IMR-90 (cell line): ENCODE measurements around the gene PIP4K2B.

ENCODE experiments used
- BHLHE40 ChIP-seq: fragments of 150-350 bp; IDR thresholded peaks from 2 replicates; pipeline ENCODE4 v1.6.1; 2016; ENCODE audit warnings: mild to moderate bottlenecking, low read depth, low read length
- CEBPB ChIP-seq: IDR thresholded peaks from 2 replicates; pipeline ENCODE4 v1.6.1; 2012; ENCODE audit warnings: low read depth, low read length, improper control_type of control experiment
- MAFK ChIP-seq: IDR thresholded peaks from 2 replicates; pipeline ENCODE4 v1.6.1; 2012; ENCODE audit warnings: low read depth, low read length, improper control_type of control experiment
- MAZ ChIP-seq: IDR thresholded peaks from 2 replicates; pipeline ENCODE4 v1.6.1; 2012; ENCODE audit warnings: low read depth, mild to moderate bottlenecking, low read length, improper control_type of control experiment, moderate library complexity, borderline replicate concordance
- MXI1 ChIP-seq: IDR thresholded peaks from 2 replicates; pipeline ENCODE4 v1.6.1; 2012; ENCODE audit warnings: low read depth, mild to moderate bottlenecking, low read length, moderate library complexity, borderline replicate concordance
- POLR2A ChIP-seq: IDR thresholded peaks from 2 replicates; pipeline ENCODE4 v1.6.1; 2012; ENCODE audit warnings: mild to moderate bottlenecking, low read depth, low read length
- RAD21 ChIP-seq: IDR thresholded peaks from 2 replicates; pipeline ENCODE4 v1.6.1; 2012; ENCODE audit warnings: low read length, improper control_type of control experiment
- RCOR1 ChIP-seq: IDR thresholded peaks from 2 replicates; pipeline ENCODE4 v1.6.1; 2012; ENCODE audit warnings: mild to moderate bottlenecking, low read length, improper control_type of control experiment; ENCODE audit not compliant: insufficient replicate concordance
- TF ChIP-seq, protein P1 (sequence below): conservative IDR thresholded peaks from 2 replicates; pipeline ENCODE4 v1.5.1; 2012; ENCODE audit warnings: mild to moderate bottlenecking, low read depth, low read length, improper control_type of control experiment
- TF ChIP-seq, protein P2 (sequence below): fragments of 150-350 bp; IDR thresholded peaks from 2 replicates; pipeline ENCODE4 v1.6.1; 2017; ENCODE audit warnings: mild to moderate bottlenecking, antibody characterized with exemption, low read length, low read depth

DNA sequence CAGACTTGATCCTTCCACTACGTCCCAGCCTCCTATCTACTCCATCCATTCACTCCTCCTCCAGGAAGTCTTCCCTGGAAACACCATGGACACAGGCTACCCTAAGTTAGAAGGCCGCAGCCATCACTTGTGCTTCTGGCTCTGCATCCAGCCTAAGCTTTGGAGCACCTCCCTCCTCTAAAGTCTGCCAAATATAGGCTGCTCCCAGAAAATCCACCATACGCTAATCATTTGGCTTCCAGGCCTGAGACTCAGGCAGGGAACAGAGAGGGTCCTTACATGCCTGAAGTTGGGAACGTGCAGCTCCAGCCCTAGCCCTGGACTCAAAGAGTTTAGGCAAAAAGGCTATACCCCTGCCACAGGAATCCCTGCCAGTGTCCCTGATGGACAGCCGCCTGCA is 57.9 kb downstream of the PIP4K2B start:
- TF ChIP-seq, protein P1, sequence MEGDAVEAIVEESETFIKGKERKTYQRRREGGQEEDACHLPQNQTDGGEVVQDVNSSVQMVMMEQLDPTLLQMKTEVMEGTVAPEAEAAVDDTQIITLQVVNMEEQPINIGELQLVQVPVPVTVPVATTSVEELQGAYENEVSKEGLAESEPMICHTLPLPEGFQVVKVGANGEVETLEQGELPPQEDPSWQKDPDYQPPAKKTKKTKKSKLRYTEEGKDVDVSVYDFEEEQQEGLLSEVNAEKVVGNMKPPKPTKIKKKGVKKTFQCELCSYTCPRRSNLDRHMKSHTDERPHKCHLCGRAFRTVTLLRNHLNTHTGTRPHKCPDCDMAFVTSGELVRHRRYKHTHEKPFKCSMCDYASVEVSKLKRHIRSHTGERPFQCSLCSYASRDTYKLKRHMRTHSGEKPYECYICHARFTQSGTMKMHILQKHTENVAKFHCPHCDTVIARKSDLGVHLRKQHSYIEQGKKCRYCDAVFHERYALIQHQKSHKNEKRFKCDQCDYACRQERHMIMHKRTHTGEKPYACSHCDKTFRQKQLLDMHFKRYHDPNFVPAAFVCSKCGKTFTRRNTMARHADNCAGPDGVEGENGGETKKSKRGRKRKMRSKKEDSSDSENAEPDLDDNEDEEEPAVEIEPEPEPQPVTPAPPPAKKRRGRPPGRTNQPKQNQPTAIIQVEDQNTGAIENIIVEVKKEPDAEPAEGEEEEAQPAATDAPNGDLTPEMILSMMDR: no peak
- TF ChIP-seq CEBPB (no peak), BHLHE40 (no peak), POLR2A (no peak), RCOR1 (no peak), RAD21 (no peak), MAFK (no peak), MAZ (no peak), MXI1 (no peak)
- TF ChIP-seq, protein P2, sequence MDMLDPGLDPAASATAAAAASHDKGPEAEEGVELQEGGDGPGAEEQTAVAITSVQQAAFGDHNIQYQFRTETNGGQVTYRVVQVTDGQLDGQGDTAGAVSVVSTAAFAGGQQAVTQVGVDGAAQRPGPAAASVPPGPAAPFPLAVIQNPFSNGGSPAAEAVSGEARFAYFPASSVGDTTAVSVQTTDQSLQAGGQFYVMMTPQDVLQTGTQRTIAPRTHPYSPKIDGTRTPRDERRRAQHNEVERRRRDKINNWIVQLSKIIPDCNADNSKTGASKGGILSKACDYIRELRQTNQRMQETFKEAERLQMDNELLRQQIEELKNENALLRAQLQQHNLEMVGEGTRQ: no peak
